Mesenchymal stem cell (in vitro differentiated cells and primary cell): ENCODE measurements around the gene NUDT1.

Experiments
- DNase-seq: peaks from one replicate; pipeline ENCODE4 v3.0.0-alpha.2; 2013
- H2AFZ ChIP-seq: one replicate; pipeline ENCODE4 v1.6.1; 2013; ENCODE audit warnings: low read depth, mild to moderate bottlenecking, control low read depth, inconsistent platforms, low read length, moderate library complexity
- H2AK5ac ChIP-seq: 2 replicates; pipeline ENCODE4 v1.6.1; 2013; ENCODE audit warnings: low read length, moderate library complexity, mild to moderate bottlenecking, inconsistent platforms; ENCODE audit not compliant: severe bottlenecking
- H2BK120ac ChIP-seq: one replicate; pipeline ENCODE4 v1.6.1; 2013; ENCODE audit warnings: low read depth, mild to moderate bottlenecking, inconsistent platforms, low read length, moderate library complexity
- H2BK12ac ChIP-seq, 2 experiments: one replicate each; pipeline ENCODE4 v1.6.1; 2013; ENCODE audit warnings: inconsistent platforms in 2 of 2, low read length in 2 of 2, mild to moderate bottlenecking in 2 of 2, moderate library complexity in 2 of 2, control low read depth in 1 of 2
- H2BK15ac ChIP-seq: one replicate; pipeline ENCODE4 v1.6.1; 2013; ENCODE audit warnings: mild to moderate bottlenecking, low read depth, inconsistent platforms; ENCODE audit not compliant: poor library complexity, severe bottlenecking
- H2BK5ac ChIP-seq: 2 replicates; pipeline ENCODE4 v1.6.1; 2013; ENCODE audit warnings: low read depth, mild to moderate bottlenecking, low read length, control low read depth, inconsistent platforms; ENCODE audit not compliant: poor library complexity, severe bottlenecking
- H3K14ac ChIP-seq, 2 experiments: one replicate each; pipeline ENCODE4 v1.6.1; 2013; ENCODE audit warnings: inconsistent platforms in 2 of 2, low read length in 2 of 2, control low read depth in 1 of 2, mild to moderate bottlenecking in 1 of 2, moderate library complexity in 1 of 2
- H3K18ac ChIP-seq, 2 experiments: one replicate each; pipeline ENCODE4 v1.6.1; 2013; ENCODE audit warnings: inconsistent platforms in 2 of 2, low read length in 2 of 2, control low read depth in 1 of 2, low read depth in 1 of 2, mild to moderate bottlenecking in 1 of 2
- H3K23ac ChIP-seq, 2 experiments: one replicate each; pipeline ENCODE4 v1.6.1; 2013; ENCODE audit warnings: inconsistent platforms in 2 of 2, low read length in 2 of 2, mild to moderate bottlenecking in 2 of 2, moderate library complexity in 2 of 2, control low read depth in 1 of 2
- H3K27ac ChIP-seq: 2 replicates; pipeline ENCODE4 v1.5.1; 2013; ENCODE audit warnings: mild to moderate bottlenecking, moderate library complexity, low read length, control low read depth, inconsistent platforms; ENCODE audit not compliant: poor library complexity, severe bottlenecking
- H3K27me3 ChIP-seq, 2 experiments: 2 replicates each; pipeline versions ENCODE4 v1.6.1 to v1.7.0; 2013; ENCODE audit warnings: low read length in 2 of 2, mild to moderate bottlenecking in 2 of 2, moderate library complexity in 2 of 2, control low read depth in 1 of 2, inconsistent platforms in 1 of 2; ENCODE audit not compliant: control insufficient read depth in 1 of 2, insufficient read depth in 1 of 2
- H3K36me3 ChIP-seq, 2 experiments: 2 replicates each; pipeline versions ENCODE4 v1.6.1 to v1.7.0; 2013; ENCODE audit warnings: low read length in 2 of 2, control low read depth in 1 of 2, inconsistent platforms in 1 of 2, low read depth in 1 of 2, mild to moderate bottlenecking in 1 of 2; ENCODE audit not compliant: insufficient read depth in 2 of 2, control insufficient read depth in 1 of 2
- H3K4ac ChIP-seq, 2 experiments: one replicate each; pipeline ENCODE4 v1.6.1; 2013; ENCODE audit warnings: inconsistent platforms in 2 of 2, low read length in 2 of 2, mild to moderate bottlenecking in 2 of 2, moderate library complexity in 2 of 2, control low read depth in 1 of 2, low read depth in 1 of 2
- H3K4me1 ChIP-seq: 2 replicates; pipeline ENCODE4 v1.6.1; 2013; ENCODE audit warnings: low read depth, low read length, control low read depth; ENCODE audit not compliant: control insufficient read depth, insufficient read depth
- H3K4me2 ChIP-seq: 2 replicates; pipeline ENCODE4 v1.6.1; 2013; ENCODE audit warnings: low read length, mild to moderate bottlenecking, inconsistent platforms; ENCODE audit not compliant: poor library complexity, severe bottlenecking
- H3K4me3 ChIP-seq, 2 experiments: 2 replicates each; pipeline versions ENCODE4 v1.5.1 to v1.7.0; 2013; ENCODE audit warnings: low read length in 2 of 2, mild to moderate bottlenecking in 2 of 2, control low read depth in 1 of 2, low read depth in 1 of 2; ENCODE audit not compliant: insufficient read depth in 1 of 2
- H3K79me1 ChIP-seq: replicated peaks from 2 replicates; pipeline ENCODE4 v1.6.1; 2013; ENCODE audit warnings: mild to moderate bottlenecking, control low read depth, low read length, inconsistent platforms; ENCODE audit not compliant: poor library complexity, severe bottlenecking
- H3K9ac ChIP-seq: 2 replicates; pipeline ENCODE4 v1.7.0; 2013; ENCODE audit warnings: mild to moderate bottlenecking, low read length, moderate library complexity
- H3K9me3 ChIP-seq: 2 replicates; pipeline ENCODE4 v1.7.0; 2013; ENCODE audit warnings: mild to moderate bottlenecking, low read length; ENCODE audit not compliant: control insufficient read depth
- H4K8ac ChIP-seq: one replicate; pipeline ENCODE4 v1.6.1; 2013; ENCODE audit warnings: inconsistent platforms, mild to moderate bottlenecking, low read length, moderate library complexity
- H4K91ac ChIP-seq: one replicate; pipeline ENCODE4 v1.6.1; 2013; ENCODE audit warnings: mild to moderate bottlenecking, low read length, inconsistent platforms
- WGBS: methylation state at CpG from one replicate; pipeline ENCODE4 v1.1.7; 2013; ENCODE audit warnings: mixed read lengths; 5-methylcytosine and 5-hydroxymethylcytosine counted together

The NUDT1 gene

GRCh38 chr7:2200584-2200980 lies 41.4 kb upstream of the NUDT1 start:
- Histone ChIP-seq H2BK12ac (no peak overlapping the region), H3K27me3 (no peaks in the 10 kb centered on the region), H2AK5ac (no peak overlapping the region), H3K4me2 (no peak overlapping the region), H2AFZ (no peak overlapping the region), H3K9ac (no peak overlapping the region), H3K79me1 (peaks cover 51% of the 10 kb centered on the region), H2BK15ac (no peak overlapping the region), H3K4me3 (no peak overlapping the region), H3K4me1 (peaks cover 18% of the 10 kb centered on the region), H3K9me3 (no peaks in the 10 kb centered on the region), H4K91ac (no peak overlapping the region), H2BK120ac (no peak overlapping the region), H3K4ac (no peak overlapping the region), H2BK5ac (no peak overlapping the region), H3K27ac (no peak overlapping the region), H3K36me3 (peaks cover 24 to 68% of the 10 kb centered on the region in 2 experiments), H3K14ac (no peak overlapping the region), H3K23ac (no peak overlapping the region), H3K18ac (no peak overlapping the region), H4K8ac (no peak overlapping the region)
- 95% methylated on average over 18 of the region's 18 CpGs for WGBS
- DNase-seq = no peak

- no peaks in the 10 kb centered on the region for H3K27me3 ChIP-seq
- no peak overlapping the region for H2AK5ac ChIP-seq
- no peak for DNase-seq
- no peak overlapping the region for H3K18ac ChIP-seq
- no peak overlapping the region for H3K14ac ChIP-seq
- H3K4me1 ChIP-seq = peaks cover 15% of the 10 kb centered on the region
- no peak overlapping the region for H3K4me2 ChIP-seq
- H2BK15ac ChIP-seq = no peak overlapping the region
- no peak overlapping the region for H2BK120ac ChIP-seq
- no peak overlapping the region for H2BK12ac ChIP-seq
- no peak overlapping the region for H3K4ac ChIP-seq
- WGBS = 98% methylated on average over 10 of the region's 10 CpGs
- no peak overlapping the region for H3K23ac ChIP-seq
- H3K9me3 ChIP-seq = no peaks in the 10 kb centered on the region
- peaks cover 46% of the 10 kb centered on the region for H3K79me1 ChIP-seq
- H3K36me3 ChIP-seq = peaks cover 19 to 62% of the 10 kb centered on the region in 2 experiments
- H2AFZ ChIP-seq = no peak overlapping the region
- no peak overlapping the region for H4K91ac ChIP-seq
- no peak overlapping the region for H3K27ac ChIP-seq
- H3K4me3 ChIP-seq = no peak overlapping the region
- no peak overlapping the region for H4K8ac ChIP-seq
- no peak overlapping the region for H3K9ac ChIP-seq
- H2BK5ac ChIP-seq = no peak overlapping the region
These were observed 40.9 kb upstream of the NUDT1 start for GRCh38 chr7:2201128-2201527.

- H3K36me3 ChIP-seq = peaks cover 17 to 55% of the 10 kb centered on the region in 2 experiments
- peaks cover 43% of the 10 kb centered on the region for H3K79me1 ChIP-seq
- H3K14ac ChIP-seq = no peak overlapping the region
- no peak overlapping the region for H2AK5ac ChIP-seq
- H2AFZ ChIP-seq = no peak overlapping the region
- H3K4ac ChIP-seq = no peak overlapping the region
- H3K9me3 ChIP-seq = no peaks in the 10 kb centered on the region
- no peak overlapping the region for H4K8ac ChIP-seq
- no peak overlapping the region for H3K27ac ChIP-seq
- no peak overlapping the region for H3K4me2 ChIP-seq
- H3K27me3 ChIP-seq = no peaks in the 10 kb centered on the region
- no peak for DNase-seq
- H3K23ac ChIP-seq = no peak overlapping the region
- WGBS = 92% methylated on average over 27 of the region's 31 CpGs
- no peak overlapping the region for H3K9ac ChIP-seq
- H2BK12ac ChIP-seq = no peak overlapping the region
- H2BK120ac ChIP-seq = no peak overlapping the region
- H2BK5ac ChIP-seq = no peak overlapping the region
- no peak overlapping the region for H3K18ac ChIP-seq
- H3K4me1 ChIP-seq = peaks cover 15% of the 10 kb centered on the region
- H3K4me3 ChIP-seq = peak overlapping the region in 1 of 2 experiments; percentile 27
- no peak overlapping the region for H2BK15ac ChIP-seq
- no peak overlapping the region for H4K91ac ChIP-seq
These were observed 40.2 kb upstream of the NUDT1 start for GRCh38 chr7:2201686-2202360.

GRCh38 chr7:2202361-2202761 lies 39.7 kb upstream of the NUDT1 start:
- H2BK120ac ChIP-seq = no peak overlapping the region

More at GRCh38 chr7:2202361-2202761, 39.7 kb upstream of the NUDT1 start:
- Histone ChIP-seq H3K27ac (no peak overlapping the region), H2BK12ac (no peak overlapping the region), H3K9me3 (no peaks in the 10 kb centered on the region), H3K23ac (no peak overlapping the region), H3K4me1 (peaks cover 15% of the 10 kb centered on the region), H3K4me2 (no peak overlapping the region), H3K36me3 (peaks cover 21 to 53% of the 10 kb centered on the region in 2 experiments), H2BK5ac (no peak overlapping the region), H4K8ac (no peak overlapping the region), H3K4ac (no peak overlapping the region), H2AK5ac (no peak overlapping the region), H3K27me3 (no peaks in the 10 kb centered on the region), H3K9ac (no peak overlapping the region), H2AFZ (no peak overlapping the region), H3K79me1 (peaks cover 41% of the 10 kb centered on the region), H4K91ac (no peak overlapping the region), H3K14ac (no peak overlapping the region), H2BK15ac (no peak overlapping the region), H3K18ac (no peak overlapping the region), H3K4me3 (no peak overlapping the region)
- WGBS = 89% methylated on average over 14 of the region's 14 CpGs
- no peak for DNase-seq
